Erythroblast (primary cell): ENCODE measurements around the gene DST.
"Not testable (repeated sequence)": the region's sequence is repeated elsewhere in the genome, so short reads cannot be mapped to it uniquely, and the experiment has no call there.

ENCODE experiments used
- DNase-seq, 2 experiments: peaks; one replicate each; lab custom pipeline; 2025; lab: John Stamatoyannopoulos, UW
- GATA1 ChIP-seq: IDR thresholded peaks from 2 replicates; pipeline ENCODE4 v1.6.1; 2011; ENCODE audit warnings: low read depth, mild to moderate bottlenecking, control low read depth, low read length, moderate library complexity
- POLR2A ChIP-seq: IDR thresholded peaks from 2 replicates; pipeline ENCODE4 v1.6.1; 2011; ENCODE audit warnings: mild to moderate bottlenecking, low read length

DST gene

DNA sequence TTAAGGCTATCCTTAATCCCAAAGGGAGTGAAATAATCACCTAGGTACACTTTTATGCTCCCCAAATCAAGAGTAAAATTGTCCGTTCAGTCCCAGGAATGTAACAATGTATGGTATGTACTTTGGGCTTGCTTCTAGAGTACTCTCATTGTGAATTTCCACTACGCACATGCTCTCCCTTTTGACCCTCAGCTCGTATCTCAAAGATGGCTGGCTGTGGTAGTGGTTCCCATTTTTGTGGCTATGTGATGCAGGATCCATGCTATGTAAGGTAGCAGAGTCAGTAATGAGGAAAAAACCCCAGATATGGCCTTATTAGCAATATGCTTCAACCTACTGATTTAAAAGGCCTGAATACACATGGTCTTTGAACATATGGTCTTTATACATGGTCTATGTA is 133.7 kb downstream of the DST start:
- TF ChIP-seq GATA1: no peak
- no peak for TF ChIP-seq POLR2A
- DNase-seq: no peak

DNA sequence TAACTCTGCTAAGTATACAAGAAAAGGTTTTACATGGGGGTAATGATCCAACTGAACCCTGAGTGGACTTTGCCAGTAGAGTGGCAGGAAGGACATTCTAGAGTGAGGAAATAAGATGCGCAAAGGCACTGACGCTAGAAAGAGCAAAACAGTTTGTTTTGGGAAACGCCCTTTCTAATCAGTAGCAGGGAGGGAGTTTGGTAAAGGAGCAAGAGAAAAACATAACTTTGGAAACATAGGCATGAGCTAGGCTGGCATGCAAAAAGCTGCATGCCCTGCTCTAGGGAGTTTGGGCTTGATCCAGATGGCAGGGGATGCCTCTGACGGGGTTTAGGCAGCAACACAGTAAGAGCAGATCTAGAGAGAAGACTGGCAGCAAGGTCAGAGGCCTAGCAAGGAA is 135.2 kb downstream of the DST start:
- TF ChIP-seq POLR2A: no peak
- TF ChIP-seq GATA1: no peak
- DNase-seq: peak; percentile 62 to 70

GRCh38 chr6:56505512-56506260 is 137.0 kb downstream of the DST start:
- TF ChIP-seq GATA1: no peak
- TF ChIP-seq POLR2A: no peak
- no peak for DNase-seq

GRCh38 chr6:56501993-56502392 is 140.7 kb downstream of the DST start:
- DNase-seq: no peak
- no peak for TF ChIP-seq GATA1
- no peak for TF ChIP-seq POLR2A

DNA sequence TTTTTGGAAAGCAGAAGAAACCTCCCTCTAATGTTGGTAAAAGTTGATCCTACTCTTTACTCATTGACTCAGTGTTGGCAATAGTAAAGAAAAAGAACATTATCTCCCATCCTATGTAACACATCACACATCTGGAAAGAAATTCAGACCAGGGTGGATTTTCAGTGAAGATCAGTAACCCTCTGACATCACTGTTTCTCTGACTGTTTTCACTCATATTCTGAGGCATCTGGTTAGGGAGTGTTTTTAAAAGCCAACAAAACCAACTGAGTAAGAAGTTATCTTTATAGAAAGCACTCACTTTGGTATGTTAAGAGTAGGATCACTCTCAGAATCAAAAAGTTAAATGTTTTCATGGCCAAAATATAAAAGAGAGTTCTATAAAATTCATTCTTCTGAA is 143.6 kb downstream of the DST start:
- no peak for TF ChIP-seq POLR2A
- no peak for TF ChIP-seq GATA1
- DNase-seq: no peak

DNA sequence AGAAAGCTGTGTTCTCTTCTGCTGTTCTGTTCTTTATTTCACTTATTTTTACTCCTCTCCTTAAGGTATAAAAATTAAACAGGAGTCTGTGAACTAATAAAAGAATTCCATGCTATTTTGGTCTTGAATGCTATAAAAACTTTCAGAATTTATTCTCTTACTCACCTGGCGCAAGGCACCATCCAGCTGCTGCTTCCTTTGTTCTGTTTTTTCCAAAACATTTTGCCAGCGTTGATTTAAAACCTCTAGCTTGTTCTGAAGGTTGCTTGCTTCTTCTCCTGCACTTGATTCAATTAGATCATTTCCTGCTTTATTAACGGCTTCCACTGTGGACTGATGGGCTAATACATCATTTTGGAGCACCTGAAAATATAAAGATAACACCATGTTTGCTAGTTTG is 145.0 kb downstream of the DST start:
- TF ChIP-seq POLR2A (no peak), GATA1 (no peak)
- DNase-seq: no peak

- no peak for DNase-seq
- TF ChIP-seq POLR2A: no peak
- no peak for TF ChIP-seq GATA1
Measured at GRCh38 chr6:56497240-56497639, 145.4 kb downstream of the DST start.

DNA sequence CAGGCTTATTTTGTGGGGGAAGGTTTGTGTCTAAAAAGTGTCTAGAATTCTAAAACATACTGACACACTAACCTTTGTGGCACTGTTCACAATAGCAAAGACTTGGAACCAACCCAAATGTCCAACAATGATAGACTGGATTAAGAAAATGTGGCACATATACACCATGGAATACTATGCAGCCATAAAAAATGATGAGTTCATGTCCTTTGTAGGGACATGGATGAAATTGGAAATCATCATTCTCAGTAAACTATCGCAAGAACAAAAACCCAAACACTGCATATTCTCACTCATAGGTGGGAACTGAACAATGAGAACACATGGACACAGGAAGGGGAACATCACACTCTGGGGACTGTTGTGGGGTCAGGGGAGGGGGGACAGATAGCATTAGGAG is 146.0 kb downstream of the DST start:
- not testable (repeated sequence) for DNase-seq

DNA sequence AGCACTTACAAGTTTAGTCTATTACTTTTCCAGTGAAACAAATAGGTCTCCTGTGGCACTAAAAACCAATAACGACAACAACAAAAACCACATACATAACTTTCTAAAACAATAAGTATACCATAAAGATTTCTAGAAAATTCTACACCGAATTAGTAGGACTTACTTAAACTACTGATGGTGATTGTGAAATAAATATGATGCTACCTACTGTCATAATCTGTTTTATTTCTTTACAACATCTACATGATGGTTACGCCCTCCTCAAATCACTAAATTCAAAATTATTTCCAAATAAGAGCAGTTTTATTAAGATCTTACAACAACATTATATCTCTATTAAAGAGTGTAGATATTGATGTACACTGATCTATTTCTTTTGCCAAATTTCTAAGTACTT is 147.0 kb downstream of the DST start:
- DNase-seq: no peak
- TF ChIP-seq GATA1 (no peak), POLR2A (no peak)

GRCh38 chr6:56491606-56492328 is 150.9 kb downstream of the DST start:
- TF ChIP-seq GATA1 (no peak), POLR2A (no peak)
- peak; percentile 54 to 62 for DNase-seq

GRCh38 chr6:56490993-56491392 is 151.7 kb downstream of the DST start:
- no peak for TF ChIP-seq GATA1
- TF ChIP-seq POLR2A: no peak
- no peak for DNase-seq

GRCh38 chr6:56489559-56489958 is 153.1 kb downstream of the DST start:
- TF ChIP-seq GATA1 (no peak), POLR2A (no peak)
- DNase-seq: no peak

GRCh38 chr6:56488281-56488680 is 154.4 kb downstream of the DST start:
- DNase-seq: no peak
- no peak for TF ChIP-seq POLR2A
- no peak for TF ChIP-seq GATA1

- no peak for TF ChIP-seq POLR2A
- TF ChIP-seq GATA1: no peak
Measured at GRCh38 chr6:56486681-56487080, 156.0 kb downstream of the DST start.

More at GRCh38 chr6:56486681-56487080, 156.0 kb downstream of the DST start:
- no peak for DNase-seq
